Fibroblast of lung (primary cell): ENCODE results near the gene TAF1C. TPM values are rescaled to one million over a fixed set of nuclear protein-coding genes. Genes with fewer than 3 reads are reported as not detected.

ENCODE experiments used
- DNase-seq, 2 donors: peaks; one replicate each; pipeline versions ENCODE4 v3.0.0 to v3.0.0-alpha.2; 2010; ENCODE audit warnings: low read depth in 2 of 2
- H2AFZ ChIP-seq: 2 replicates; pipeline ENCODE4 v1.5.1; 2012; ENCODE audit warnings: low read length, control low read depth, inconsistent platforms
- H3K27ac ChIP-seq: 2 replicates; pipeline ENCODE4 v1.5.1; 2011; ENCODE audit warnings: low read length, control low read depth; ENCODE audit not compliant: insufficient read depth
- H3K27me3 ChIP-seq: 2 replicates; pipeline ENCODE4 v1.5.1; 2011; ENCODE audit warnings: mild to moderate bottlenecking, low read length; ENCODE audit not compliant: control insufficient read depth, insufficient read depth
- H3K36me3 ChIP-seq: 2 replicates; pipeline ENCODE4 v1.5.1; 2011; ENCODE audit warnings: low read length; ENCODE audit not compliant: control insufficient read depth, insufficient read depth
- H3K4me1 ChIP-seq: 2 replicates; pipeline ENCODE4 v1.5.1; 2011; ENCODE audit warnings: low read length; ENCODE audit not compliant: control insufficient read depth, insufficient read depth; ENCODE audit errors: extremely low read depth
- H3K4me2 ChIP-seq: 2 replicates; pipeline ENCODE4 v1.5.1; 2011; ENCODE audit warnings: low read length, control low read depth; ENCODE audit not compliant: insufficient read depth; ENCODE audit errors: extremely low read depth
- H3K4me3 ChIP-seq, 4 experiments: fragments of 200-600 bp in 1 of 4; sonication (generic) in 1 of 4; replicated peaks in 1 of 4; 2 replicates each; pipeline ENCODE4 v1.5.1; 2011 to 2016; ENCODE audit warnings: low read length in 4 of 4, low read depth in 3 of 4, mild to moderate bottlenecking in 3 of 4, control low read depth in 2 of 4, inconsistent platforms in 1 of 4, mixed read lengths in 1 of 4; ENCODE audit not compliant: insufficient read depth in 1 of 4; ENCODE audit errors: control extremely low read depth in 1 of 4
- H3K79me2 ChIP-seq: 2 replicates; pipeline ENCODE4 v1.5.1; 2012; ENCODE audit warnings: mild to moderate bottlenecking, low read length, inconsistent platforms; ENCODE audit not compliant: control insufficient read depth, insufficient read depth
- H3K9ac ChIP-seq: 2 replicates; pipeline ENCODE4 v1.5.1; 2011; ENCODE audit warnings: mild to moderate bottlenecking, low read length, control low read depth; ENCODE audit not compliant: insufficient read depth
- H3K9me3 ChIP-seq: 2 replicates; pipeline ENCODE4 v1.5.1; 2012; ENCODE audit warnings: low read depth, low read length; ENCODE audit not compliant: control insufficient read depth, insufficient read depth
- H4K20me1 ChIP-seq: 2 replicates; pipeline ENCODE4 v1.5.1; 2011; ENCODE audit warnings: low read length; ENCODE audit not compliant: control insufficient read depth, insufficient read depth; ENCODE audit errors: extremely low read depth
- EZH2 ChIP-seq: IDR thresholded peaks from 2 replicates; pipeline ENCODE4 v1.5.1; 2012; ENCODE audit warnings: low read length, control low read depth, mild to moderate bottlenecking; ENCODE audit errors: missing control alignments
- polyA plus RNA-seq, 2 donors: library from polyadenylated mRNA; depleted of rRNA in 1 of 2; stranded (reverse) in 1 of 2; unstranded in 1 of 2; fragments of >200 nt; gene quantifications; 2 replicates each; pipeline ENCODE4 v1.2.1, GENCODE V29; 2011 to 2012; ENCODE audit warnings: missing spikeins in 1 of 2
- total RNA-seq: library from RNA; depleted of rRNA; stranded (reverse); fragments of >200 nt; gene quantifications from 2 replicates; pipeline ENCODE4 v1.2.1, GENCODE V29; 2014
- TF ChIP-seq, protein P1 (sequence below), 2 donors: IDR thresholded peaks in 1 of 2; conservative IDR thresholded peaks in 1 of 2; 1 replicate in 1 of 2; 2 replicates in 1 of 2; pipeline ENCODE4 v1.5.1; 2011 to 2012; ENCODE audit warnings: low read length in 2 of 2, control low read depth in 1 of 2, inconsistent platforms in 1 of 2, low read depth in 1 of 2, mild to moderate bottlenecking in 1 of 2

TAF1C gene
- total and polyA plus RNA-seq, 2 donors (not counting 1 experiment from before 2014, with no cell fraction given) = 9.3 to 12.9 TPM

DNA sequence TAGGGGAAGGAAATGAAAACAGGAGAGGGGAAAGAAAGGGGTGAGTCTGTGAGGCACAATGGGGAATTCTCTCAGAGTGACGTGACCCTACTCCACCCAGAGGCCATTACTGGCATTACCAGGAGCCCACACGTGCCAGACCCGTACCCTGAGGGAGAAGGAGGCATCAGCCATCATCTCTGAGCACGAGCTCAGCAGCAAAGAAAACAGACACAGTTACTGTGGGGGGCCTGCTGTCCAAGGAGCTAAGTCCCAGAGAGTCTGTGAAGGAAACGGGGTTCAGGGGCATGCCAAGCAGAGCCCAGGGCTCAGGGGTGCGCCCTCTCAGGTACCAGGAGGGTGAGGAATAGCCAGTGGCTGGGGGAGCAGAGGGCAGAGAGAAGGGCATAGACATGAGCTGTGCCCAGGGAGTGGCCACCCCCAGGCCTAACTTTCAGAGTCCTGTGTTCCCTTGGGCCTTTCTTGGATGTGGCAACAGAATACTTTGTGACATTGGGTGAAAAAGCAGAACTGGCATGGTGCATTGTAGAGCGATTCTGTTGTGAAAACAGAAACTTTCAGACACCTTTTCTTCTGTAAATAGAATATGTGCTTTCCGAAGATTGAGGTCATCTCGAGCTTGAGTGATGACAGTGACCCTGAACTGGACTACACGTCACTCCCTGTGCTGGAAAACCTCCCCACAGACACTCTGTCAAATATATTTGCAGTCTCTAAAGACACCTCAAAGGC lies 11.3 kb downstream of the TAF1C start:
- DNase-seq = peak; percentile 41 to 43
- TF ChIP-seq EZH2 = no peak
- TF ChIP-seq, protein P1, sequence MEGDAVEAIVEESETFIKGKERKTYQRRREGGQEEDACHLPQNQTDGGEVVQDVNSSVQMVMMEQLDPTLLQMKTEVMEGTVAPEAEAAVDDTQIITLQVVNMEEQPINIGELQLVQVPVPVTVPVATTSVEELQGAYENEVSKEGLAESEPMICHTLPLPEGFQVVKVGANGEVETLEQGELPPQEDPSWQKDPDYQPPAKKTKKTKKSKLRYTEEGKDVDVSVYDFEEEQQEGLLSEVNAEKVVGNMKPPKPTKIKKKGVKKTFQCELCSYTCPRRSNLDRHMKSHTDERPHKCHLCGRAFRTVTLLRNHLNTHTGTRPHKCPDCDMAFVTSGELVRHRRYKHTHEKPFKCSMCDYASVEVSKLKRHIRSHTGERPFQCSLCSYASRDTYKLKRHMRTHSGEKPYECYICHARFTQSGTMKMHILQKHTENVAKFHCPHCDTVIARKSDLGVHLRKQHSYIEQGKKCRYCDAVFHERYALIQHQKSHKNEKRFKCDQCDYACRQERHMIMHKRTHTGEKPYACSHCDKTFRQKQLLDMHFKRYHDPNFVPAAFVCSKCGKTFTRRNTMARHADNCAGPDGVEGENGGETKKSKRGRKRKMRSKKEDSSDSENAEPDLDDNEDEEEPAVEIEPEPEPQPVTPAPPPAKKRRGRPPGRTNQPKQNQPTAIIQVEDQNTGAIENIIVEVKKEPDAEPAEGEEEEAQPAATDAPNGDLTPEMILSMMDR (conservative IDR thresholded peaks at IDR 0.05 in 1 of 2, IDR thresholded peaks at IDR 0.05 in 1 of 2; ENCODE audit: low read depth in 1 of 2, low read length in 2 of 2) = peak; percentile 65 to 74
- H2AFZ ChIP-seq = no peak overlapping the region

DNA sequence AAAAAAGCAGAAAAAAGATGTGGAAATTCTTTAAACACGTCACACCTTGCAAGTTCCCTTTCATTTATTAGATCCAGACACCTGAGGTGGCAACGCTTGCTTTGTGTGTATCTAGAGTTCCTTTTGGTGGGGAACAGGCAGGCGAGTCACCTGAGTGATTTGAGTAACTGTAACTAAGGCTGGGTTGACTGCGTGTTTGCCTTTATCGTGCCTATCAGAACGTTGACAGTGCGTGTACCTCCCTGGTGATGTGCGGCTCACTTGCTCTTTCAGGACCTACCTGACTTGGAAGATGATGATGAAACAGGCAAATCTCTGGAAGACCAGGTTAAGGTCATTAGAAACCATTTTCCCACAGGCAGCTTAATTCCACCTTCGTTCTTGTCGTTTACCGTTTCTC lies 12.5 kb downstream of the TAF1C start:
- Histone ChIP-seq H3K27ac (no peak overlapping the region), H2AFZ (no peak overlapping the region), H3K4me3 (no peak overlapping the region), H3K4me1 (peaks cover 27% of the 10 kb centered on the region), H3K4me2 (no peak overlapping the region), H4K20me1 (no peaks in the 10 kb centered on the region), H3K79me2 (no peaks in the 10 kb centered on the region), H3K9ac (no peak overlapping the region), H3K36me3 (peaks cover 8% of the 10 kb centered on the region), H3K27me3 (no peaks in the 10 kb centered on the region), H3K9me3 (no peaks in the 10 kb centered on the region)
- TF ChIP-seq, protein P1 (conservative IDR thresholded peaks at IDR 0.05 in 1 of 2, IDR thresholded peaks at IDR 0.05 in 1 of 2; ENCODE audit: low read depth in 1 of 2, low read length in 2 of 2) = no peak
- TF ChIP-seq EZH2 = no peak
- no peak for DNase-seq

More for the DNA sequence above, 11.3 kb downstream of the TAF1C start:
- Histone ChIP-seq H3K27ac (no peak overlapping the region), H3K9me3 (no peaks in the 10 kb centered on the region), H3K9ac (no peak overlapping the region), H3K4me3 (no peak overlapping the region), H4K20me1 (no peaks in the 10 kb centered on the region), H3K36me3 (peaks cover 9% of the 10 kb centered on the region), H3K27me3 (no peaks in the 10 kb centered on the region), H3K4me2 (no peak overlapping the region), H3K4me1 (peaks cover 27% of the 10 kb centered on the region), H3K79me2 (no peaks in the 10 kb centered on the region)

DNA sequence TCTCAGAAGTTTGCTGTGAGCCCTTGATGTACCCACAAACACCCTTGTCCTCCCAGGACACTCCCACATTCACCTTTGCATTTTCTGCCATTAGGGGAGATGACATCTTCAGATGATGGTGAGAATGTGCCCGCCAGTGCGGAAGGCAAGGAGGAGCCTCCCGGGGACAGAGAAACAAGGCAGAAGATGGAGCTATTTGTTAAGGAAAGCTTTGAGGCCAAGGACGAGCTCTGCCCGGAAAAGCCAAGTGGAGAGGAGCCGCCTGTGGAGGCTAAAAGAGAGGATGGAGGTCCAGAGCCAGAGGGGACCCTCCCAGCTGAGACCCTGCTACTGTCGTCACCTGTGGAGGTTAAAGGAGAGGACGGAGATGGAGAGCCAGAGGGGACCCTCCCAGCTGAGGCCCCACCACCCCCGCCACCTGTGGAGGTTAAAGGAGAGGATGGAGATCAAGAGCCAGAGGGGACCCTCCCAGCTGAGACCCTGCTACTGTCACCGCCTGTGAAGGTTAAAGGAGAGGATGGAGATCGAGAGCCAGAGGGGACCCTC lies 17.0 kb downstream of the TAF1C start:
- H3K36me3 ChIP-seq = no peaks in the 10 kb centered on the region
- no peak overlapping the region for H3K27ac ChIP-seq
- H3K4me3 ChIP-seq = no peak overlapping the region
- no peak overlapping the region for H3K9ac ChIP-seq
- H3K27me3 ChIP-seq = no peaks in the 10 kb centered on the region
- no peak for TF ChIP-seq EZH2
- TF ChIP-seq, protein P1 (conservative IDR thresholded peaks at IDR 0.05 in 1 of 2, IDR thresholded peaks at IDR 0.05 in 1 of 2; ENCODE audit: low read depth in 1 of 2, low read length in 2 of 2) = no peak
- H4K20me1 ChIP-seq = no peaks in the 10 kb centered on the region
- DNase-seq = no peak
- H3K79me2 ChIP-seq = no peaks in the 10 kb centered on the region
- no peaks in the 10 kb centered on the region for H3K4me1 ChIP-seq
- no peaks in the 10 kb centered on the region for H3K9me3 ChIP-seq
- no peak overlapping the region for H2AFZ ChIP-seq
- no peak overlapping the region for H3K4me2 ChIP-seq
